Activated CD4-positive, alpha-beta memory T cell treated with anti-CD3 and anti-CD28 coated beads for 36 hours (primary cell): Measurements from ENCODE around the gene SIPA1. TPM values are rescaled to one million over a fixed set of nuclear protein-coding genes. Genes with fewer than 3 reads are reported as not detected.

Source experiments
- CTCF ChIA-PET: fragments of 350-600 bp; sonication (Branson Sonifier 250); formaldehyde crosslinking; loops from one replicate; lab custom pipeline; 2021; ENCODE audit warnings: antibody characterized with exemption, inconsistent platforms; lab: Charles Lee
- POLR2A ChIA-PET: fragments of 350-600 bp; sonication (Branson Sonifier 250); formaldehyde crosslinking; loops from one replicate; lab custom pipeline; 2021; ENCODE audit warnings: antibody characterized with exemption; lab: Charles Lee
- DNase-seq: peaks from one replicate; pipeline ENCODE4 v3.0.0-alpha.2; 2020
- H3K27ac Mint-ChIP-seq: one replicate; pipeline ENCODE4 v1.8.0; 2021; ENCODE audit warnings: mixed read lengths
- H3K27me3 Mint-ChIP-seq: one replicate; pipeline ENCODE4 v1.8.0; 2021; ENCODE audit warnings: mixed read lengths
- H3K36me3 Mint-ChIP-seq: one replicate; pipeline ENCODE4 v1.8.0; 2021; ENCODE audit warnings: mixed read lengths
- H3K4me1 Mint-ChIP-seq: one replicate; pipeline ENCODE4 v1.8.0; 2021; ENCODE audit warnings: low read depth, mixed read lengths
- H3K4me3 Mint-ChIP-seq: one replicate; pipeline ENCODE4 v1.8.0; 2021; ENCODE audit warnings: mild to moderate bottlenecking, mixed read lengths
- H3K9me3 Mint-ChIP-seq: one replicate; pipeline ENCODE4 v1.8.0; 2021; ENCODE audit warnings: mixed read lengths
- intact Hi-C: fragments of 100-400 bp; cut with micrococcal nuclease; formaldehyde crosslinking; loops from one replicate; pipeline ENCODE4 v1.15.1; 2023
- total RNA-seq, 2 experiments: library from RNA; stranded (reverse); gene quantifications; one replicate each; pipeline ENCODE4 v1.2.3, GENCODE V29; 2021

SIPA1 gene
- 100 to 1,000 TPM; 163 to 167 TPM for total RNA-seq

- peak; percentile 75 for DNase-seq
- Mint-ChIP-seq H3K9me3 (no peaks in the 10 kb centered on the region), H3K4me3 (peak within 1 kb of the TSS; percentile 85), H3K36me3 (peaks cover 42% of the 10 kb centered on the region), H3K27ac (peak within 1 kb of the TSS; percentile 95), H3K4me1 (peaks cover 38% of the 10 kb centered on the region), H3K27me3 (no peaks in the 10 kb centered on the region)
- intact Hi-C loops, result loop anchor here (1.0 to 2.0 kb wide), 3 partner anchors 23 to 63 kb away; partner anchors contain the start of gene PCNX3
- ChIA-PET POLR2A (interaction anchor here (0.7 to 1.7 kb wide), 8 partner anchors 14 to 384 kb away, joined by 3 to 7 read pairs (median 4); partner anchors contain the start of genes PCNX3 and RELA), CTCF (interaction anchor here (0.8 to 3.6 kb wide), 10 partner anchors 10 to 384 kb away, joined by 3 to 18 read pairs (median 3); no protein-coding TSS in a partner anchor)
Observed at GRCh38 chr11:65637794-65638419, at the start of gene SIPA1. Gene SIPA1 (plus strand): TSS chr11:65638101. CDS start chr11:65640922, 2,821 bp downstream.

- ChIA-PET POLR2A (interaction anchor here (0.8 to 5.9 kb wide), 10 partner anchors 9 to 54 kb away, joined by 3 to 68 read pairs (median 4); partner anchors contain the start of genes EHBP1L1, FAM89B, MAP3K11 and ZNRD2), CTCF (interaction anchor here (0.7 to 10.1 kb wide), 27 partner anchors 9 to 271 kb away, joined by 3 to 126 read pairs (median 4); partner anchors contain the start of genes EHBP1L1, FAM89B, MUS81 and PCNX3)
- Mint-ChIP-seq H3K4me3 (peak overlapping the region; percentile 57), H3K4me1 (peaks cover 30% of the 10 kb centered on the region), H3K36me3 (peaks cover 25% of the 10 kb centered on the region), H3K27ac (peak overlapping the region; percentile 95), H3K9me3 (no peaks in the 10 kb centered on the region), H3K27me3 (no peaks in the 10 kb centered on the region)
- intact Hi-C loops, result loop anchor here (1.0 to 2.0 kb wide), 3 partner anchors 14 to 48 kb away; partner anchors contain the start of genes MAP3K11 and PCNX3
- peak; percentile 90 for DNase-seq
Observed at GRCh38 chr11:65588199-65589054, 49.5 kb upstream of the SIPA1 start.

GRCh38 chr11:65589444-65590239, 48.3 kb upstream of the SIPA1 start:
- H3K4me3 Mint-ChIP-seq, result no peak overlapping the region
- peaks cover 19% of the 10 kb centered on the region for H3K36me3 Mint-ChIP-seq
- ChIA-PET CTCF (interaction anchor here (0.6 to 10.1 kb wide), 6 partner anchors 12 to 296 kb away, joined by 3 to 126 read pairs (median 35); partner anchors contain the start of genes EHBP1L1, FAM89B and ZNRD2), POLR2A (interaction anchor here (1.4 to 5.9 kb wide), 2 partner anchors 13 to 19 kb away, joined by 5 to 68 read pairs; partner anchors contain the start of genes EHBP1L1 and ZNRD2)
- peak; percentile 42 for DNase-seq
- H3K27ac Mint-ChIP-seq, result peak overlapping the region; percentile 95
- no peaks in the 10 kb centered on the region for H3K9me3 Mint-ChIP-seq
- no peaks in the 10 kb centered on the region for H3K27me3 Mint-ChIP-seq
- intact Hi-C loops, result loop anchor here (2.0 kb wide), 1 partner anchor 25 kb away; the partner anchor contains the start of genes MAP3K11 and PCNX3
- peaks cover 31% of the 10 kb centered on the region for H3K4me1 Mint-ChIP-seq

GRCh38 chr11:65590240-65590738, 47.6 kb upstream of the SIPA1 start:
- no peaks in the 10 kb centered on the region for H3K27me3 Mint-ChIP-seq
- ChIA-PET POLR2A (interaction anchor here (5.9 kb wide), 1 partner anchor 14 kb away, joined by 68 read pairs; the partner anchor contains the start of gene EHBP1L1), CTCF (interaction anchor here (0.6 to 10.1 kb wide), 6 partner anchors 12 to 295 kb away, joined by 3 to 126 read pairs (median 35); partner anchors contain the start of genes EHBP1L1, FAM89B and ZNRD2)
- DNase-seq, result no peak
- no peaks in the 10 kb centered on the region for H3K9me3 Mint-ChIP-seq
- no peak overlapping the region for H3K27ac Mint-ChIP-seq
- H3K4me3 Mint-ChIP-seq, result no peak overlapping the region
- peaks cover 21% of the 10 kb centered on the region for H3K36me3 Mint-ChIP-seq
- H3K4me1 Mint-ChIP-seq, result peaks cover 35% of the 10 kb centered on the region
- intact Hi-C loops, result no loop called here

- POLR2A ChIA-PET, result interaction anchor here (0.7 to 1.0 kb wide), 2 partner anchors 15 to 20 kb away, joined by 3 to 4 read pairs; partner anchors contain the start of gene FAM89B
- DNase-seq, result no peak
- intact Hi-C loops, result no loop called here
- Mint-ChIP-seq H3K4me1 (peaks cover 28% of the 10 kb centered on the region), H3K36me3 (peaks cover 15% of the 10 kb centered on the region), H3K9me3 (no peaks in the 10 kb centered on the region), H3K4me3 (no peak overlapping the region), H3K27me3 (no peaks in the 10 kb centered on the region), H3K27ac (peak overlapping the region; percentile 13)
- CTCF ChIA-PET, result interaction anchor here (1.4 to 10.1 kb wide), 4 partner anchors 14 to 52 kb away, joined by 7 to 126 read pairs (median 46); partner anchors contain the start of genes EHBP1L1, FAM89B and ZNRD2
Observed at GRCh38 chr11:65591939-65592857, 45.7 kb upstream of the SIPA1 start.

GRCh38 chr11:65592858-65593517, 44.9 kb upstream of the SIPA1 start:
- intact Hi-C loops, result no loop called here
- DNase-seq, result no peak
- peaks cover 20% of the 10 kb centered on the region for H3K4me1 Mint-ChIP-seq
- POLR2A ChIA-PET, result interaction anchor here (0.7 to 3.9 kb wide), 5 partner anchors 17 to 23 kb away, joined by 3 to 23 read pairs (median 3); partner anchors contain the start of genes EHBP1L1, FAM89B and ZNRD2
- H3K4me3 Mint-ChIP-seq, result no peak overlapping the region
- peaks cover 12% of the 10 kb centered on the region for H3K36me3 Mint-ChIP-seq
- H3K27me3 Mint-ChIP-seq, result no peaks in the 10 kb centered on the region
- CTCF ChIA-PET, result interaction anchor here (1.0 to 10.1 kb wide), 15 partner anchors 10 to 176 kb away, joined by 3 to 126 read pairs (median 7); partner anchors contain the start of genes EHBP1L1, FAM89B, MAP3K11 and PCNX3
- H3K9me3 Mint-ChIP-seq, result no peaks in the 10 kb centered on the region
- H3K27ac Mint-ChIP-seq, result peak overlapping the region; percentile 13

- intact Hi-C loops, result no loop called here
- peak; percentile 50 for DNase-seq
- no peak overlapping the region for H3K4me3 Mint-ChIP-seq
- CTCF ChIA-PET, result interaction anchor here (0.9 to 10.1 kb wide), 17 partner anchors 9 to 227 kb away, joined by 3 to 126 read pairs (median 7); partner anchors contain the start of genes EHBP1L1, FAM89B, MAP3K11 and PCNX3
- peaks cover 10% of the 10 kb centered on the region for H3K36me3 Mint-ChIP-seq
- peak overlapping the region; percentile 42 for H3K27ac Mint-ChIP-seq
- H3K27me3 Mint-ChIP-seq, result no peaks in the 10 kb centered on the region
- POLR2A ChIA-PET, result interaction anchor here (0.7 to 3.9 kb wide), 5 partner anchors 11 to 23 kb away, joined by 3 to 23 read pairs (median 3); partner anchors contain the start of genes EHBP1L1 and ZNRD2
- H3K4me1 Mint-ChIP-seq, result peaks cover 12% of the 10 kb centered on the region
- H3K9me3 Mint-ChIP-seq, result no peaks in the 10 kb centered on the region
Observed at GRCh38 chr11:65593518-65594414, 44.1 kb upstream of the SIPA1 start.

- CTCF ChIA-PET, result interaction anchor here (1.2 to 5.1 kb wide), 4 partner anchors 12 to 55 kb away, joined by 5 to 50 read pairs (median 28); partner anchors contain the start of genes FAM89B and ZNRD2
- intact Hi-C loops, result no loop called here
- no peaks in the 10 kb centered on the region for H3K27me3 Mint-ChIP-seq
Observed at GRCh38 chr11:65595131-65595530, 42.8 kb upstream of the SIPA1 start.

More at GRCh38 chr11:65595131-65595530, 42.8 kb upstream of the SIPA1 start:
- Mint-ChIP-seq H3K36me3 (peaks cover 15% of the 10 kb centered on the region), H3K4me1 (peaks cover 11% of the 10 kb centered on the region), H3K27ac (peak overlapping the region; percentile 19), H3K9me3 (no peaks in the 10 kb centered on the region), H3K4me3 (no peak overlapping the region)
- no peak for DNase-seq
- POLR2A ChIA-PET, result interaction anchor here (0.7 to 3.9 kb wide), 6 partner anchors 10 to 22 kb away, joined by 3 to 23 read pairs (median 4); partner anchors contain the start of gene EHBP1L1
